Measurements from ENCODE around the gene TPGS1.
A peak's percentile ranks its signal among the peaks of the same experiment; 100 is the strongest.

Gene TPGS1, protein sequence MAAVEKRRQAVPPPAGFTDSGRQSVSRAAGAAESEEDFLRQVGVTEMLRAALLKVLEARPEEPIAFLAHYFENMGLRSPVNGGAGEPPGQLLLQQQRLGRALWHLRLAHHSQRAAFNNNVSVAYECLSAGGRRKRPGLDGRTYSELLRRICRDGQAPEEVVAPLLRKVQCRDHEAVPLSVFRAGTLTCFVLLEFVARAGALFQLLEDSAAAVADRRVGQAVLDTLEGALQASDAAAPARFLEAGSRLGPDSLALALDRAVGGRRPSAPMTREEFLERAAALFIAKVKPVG

DNA sequence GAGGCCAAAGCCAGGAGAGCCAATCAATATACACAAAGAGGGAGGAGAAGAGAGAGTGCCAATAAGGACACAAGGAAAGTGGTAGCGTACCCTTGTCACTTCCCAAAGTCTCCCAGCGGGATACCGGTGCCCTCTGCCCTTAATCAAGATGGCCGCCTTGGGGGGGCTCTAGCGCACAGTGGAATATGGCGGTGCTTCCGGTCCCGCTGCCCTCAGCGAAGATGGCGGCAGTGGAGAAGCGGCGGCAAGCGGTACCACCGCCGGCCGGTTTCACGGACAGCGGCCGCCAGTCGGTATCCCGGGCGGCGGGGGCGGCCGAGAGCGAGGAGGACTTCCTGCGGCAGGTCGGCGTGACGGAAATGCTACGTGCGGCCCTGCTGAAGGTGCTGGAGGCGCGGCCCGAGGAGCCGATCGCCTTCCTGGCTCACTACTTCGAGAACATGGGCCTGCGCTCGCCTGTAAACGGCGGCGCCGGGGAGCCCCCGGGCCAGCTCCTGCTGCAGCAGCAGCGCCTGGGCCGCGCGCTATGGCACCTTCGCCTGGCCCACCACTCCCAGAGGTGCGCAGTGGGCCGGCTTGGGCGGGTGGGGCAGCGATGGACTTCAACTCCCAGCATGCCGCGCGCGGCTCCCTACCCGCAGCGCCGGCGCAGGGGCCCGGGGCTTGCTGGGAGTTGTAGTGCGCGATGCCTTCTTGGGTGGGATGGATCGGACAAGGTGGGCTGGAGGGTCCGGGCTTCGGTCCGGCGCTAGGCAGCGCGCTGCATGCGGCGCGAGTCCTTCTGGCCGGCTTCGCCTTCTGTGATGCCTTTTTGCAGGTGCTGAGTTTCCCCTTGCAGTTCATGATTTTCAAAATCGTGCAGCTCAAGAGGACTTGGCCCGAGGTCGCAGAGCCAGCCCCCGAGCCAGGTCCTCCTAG, at the start of gene TPGS1:
TPGS1 (plus strand) TSS at position 212 of the 918 bp plus-strand sequence; CDS start at position 222, 10 bp downstream.
- H3K9ac ChIP-seq (ENCODE audit: low read length) = peak within 1 kb of the TSS; percentile 99
- peak; percentile 90 for DNase-seq (ENCODE audit: low read depth)
- H3K36me3 ChIP-seq (ENCODE audit: control insufficient read depth, insufficient read depth, low read length, severe bottlenecking) = peaks cover 6% of the 10 kb centered on the region
- peak within 1 kb of the TSS; percentile 90 for H3K4me3 ChIP-seq (ENCODE audit: low read length)
- H3K9me3 ChIP-seq (ENCODE audit: control insufficient read depth, low read length) = no peaks in the 10 kb centered on the region
- no peaks in the 10 kb centered on the region for H3K27me3 ChIP-seq (replicated peaks; ENCODE audit: control insufficient read depth, insufficient read depth, low read length)
- peaks cover 24% of the 10 kb centered on the region for H3K4me1 ChIP-seq (ENCODE audit: control insufficient read depth, insufficient read depth, low read length)

DNA sequence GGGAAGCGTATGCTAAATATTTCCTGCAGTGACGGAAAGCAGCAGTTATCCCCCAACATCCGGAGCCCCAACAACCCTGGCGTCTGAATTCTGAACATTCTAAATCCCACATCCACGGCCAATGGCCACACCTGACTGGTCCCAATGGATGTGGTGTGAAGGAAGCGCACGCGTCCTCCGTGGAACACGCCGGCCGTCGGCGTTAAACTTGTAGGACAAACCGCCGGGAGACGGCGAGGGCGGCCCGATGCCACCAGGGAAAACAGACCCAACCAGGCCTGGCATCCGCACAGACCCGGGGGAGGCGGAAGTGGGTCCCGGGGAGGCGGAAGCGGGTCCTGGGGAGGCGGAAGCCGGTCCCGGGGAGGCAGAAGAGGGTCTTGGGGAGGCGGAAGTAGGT, 49.7 kb upstream of the TPGS1 start:
- no peak overlapping the region for H3K4me3 ChIP-seq (ENCODE audit: low read length)
- H3K9ac ChIP-seq (ENCODE audit: low read length) = no peak overlapping the region
- no peak for DNase-seq (ENCODE audit: low read depth)
- no peaks in the 10 kb centered on the region for H3K9me3 ChIP-seq (ENCODE audit: control insufficient read depth, low read length)
- H3K36me3 ChIP-seq (ENCODE audit: control insufficient read depth, insufficient read depth, low read length, severe bottlenecking) = no peaks in the 10 kb centered on the region
- H3K4me1 ChIP-seq (ENCODE audit: control insufficient read depth, insufficient read depth, low read length) = no peaks in the 10 kb centered on the region
- H3K27me3 ChIP-seq (replicated peaks; ENCODE audit: control insufficient read depth, insufficient read depth, low read length) = peaks cover 7% of the 10 kb centered on the region

DNA sequence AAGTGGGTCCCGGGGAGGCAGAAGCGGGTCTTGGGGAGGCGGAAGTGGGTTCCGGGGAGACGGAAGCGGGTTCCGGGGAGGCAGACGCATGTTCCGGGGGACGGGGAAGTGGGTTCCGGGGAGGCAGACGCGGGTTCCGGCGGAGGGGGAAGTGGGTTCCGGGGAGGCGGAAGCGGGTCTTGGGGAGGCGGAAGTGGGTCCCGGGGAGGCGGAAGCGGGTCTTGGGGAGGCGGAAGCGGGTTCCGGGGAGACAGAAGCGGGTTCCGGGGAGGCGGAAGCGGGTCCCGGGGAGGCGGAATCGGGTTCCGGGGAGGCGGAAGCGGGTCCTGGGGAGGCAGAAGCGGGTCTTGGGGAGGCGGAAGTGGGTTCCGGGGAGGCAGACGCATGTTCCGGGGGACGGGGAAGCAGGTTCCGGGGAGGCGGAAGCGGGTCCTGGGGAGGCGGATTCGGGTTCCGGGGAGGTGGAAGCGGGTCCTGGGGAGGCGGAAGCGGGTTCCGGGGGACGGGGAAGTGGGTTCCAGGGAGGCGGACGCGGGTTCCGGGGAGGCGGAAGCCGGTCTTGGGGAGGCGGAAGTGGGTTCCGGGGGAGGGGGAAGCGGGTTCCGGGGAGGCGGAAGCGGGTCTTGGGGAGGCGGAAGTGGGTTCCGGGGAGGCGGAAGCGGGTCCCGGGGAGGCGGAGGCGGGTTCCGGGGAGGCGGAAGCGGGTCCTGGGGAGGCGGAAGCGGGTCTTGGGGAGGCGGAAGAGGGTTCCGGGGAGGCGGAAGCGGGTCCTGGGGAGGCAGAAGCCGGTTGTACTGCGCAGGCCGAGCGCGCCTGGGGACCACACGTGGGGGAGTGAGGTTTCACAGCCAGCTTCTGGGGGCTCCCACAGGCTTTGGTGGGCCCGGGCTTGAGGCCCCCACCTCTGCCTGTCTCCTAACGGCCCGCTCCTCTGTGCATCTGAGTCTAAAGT, 48.9 kb upstream of the TPGS1 start:
- no peaks in the 10 kb centered on the region for H3K9me3 ChIP-seq (ENCODE audit: control insufficient read depth, low read length)
- no peak overlapping the region for H3K4me3 ChIP-seq (ENCODE audit: low read length)
- DNase-seq (ENCODE audit: low read depth) = no peak
- peaks cover 7% of the 10 kb centered on the region for H3K27me3 ChIP-seq (replicated peaks; ENCODE audit: control insufficient read depth, insufficient read depth, low read length)
- no peak overlapping the region for H3K9ac ChIP-seq (ENCODE audit: low read length)
- H3K4me1 ChIP-seq (ENCODE audit: control insufficient read depth, insufficient read depth, low read length) = no peaks in the 10 kb centered on the region
- H3K36me3 ChIP-seq (ENCODE audit: control insufficient read depth, insufficient read depth, low read length, severe bottlenecking) = no peaks in the 10 kb centered on the region

DNA sequence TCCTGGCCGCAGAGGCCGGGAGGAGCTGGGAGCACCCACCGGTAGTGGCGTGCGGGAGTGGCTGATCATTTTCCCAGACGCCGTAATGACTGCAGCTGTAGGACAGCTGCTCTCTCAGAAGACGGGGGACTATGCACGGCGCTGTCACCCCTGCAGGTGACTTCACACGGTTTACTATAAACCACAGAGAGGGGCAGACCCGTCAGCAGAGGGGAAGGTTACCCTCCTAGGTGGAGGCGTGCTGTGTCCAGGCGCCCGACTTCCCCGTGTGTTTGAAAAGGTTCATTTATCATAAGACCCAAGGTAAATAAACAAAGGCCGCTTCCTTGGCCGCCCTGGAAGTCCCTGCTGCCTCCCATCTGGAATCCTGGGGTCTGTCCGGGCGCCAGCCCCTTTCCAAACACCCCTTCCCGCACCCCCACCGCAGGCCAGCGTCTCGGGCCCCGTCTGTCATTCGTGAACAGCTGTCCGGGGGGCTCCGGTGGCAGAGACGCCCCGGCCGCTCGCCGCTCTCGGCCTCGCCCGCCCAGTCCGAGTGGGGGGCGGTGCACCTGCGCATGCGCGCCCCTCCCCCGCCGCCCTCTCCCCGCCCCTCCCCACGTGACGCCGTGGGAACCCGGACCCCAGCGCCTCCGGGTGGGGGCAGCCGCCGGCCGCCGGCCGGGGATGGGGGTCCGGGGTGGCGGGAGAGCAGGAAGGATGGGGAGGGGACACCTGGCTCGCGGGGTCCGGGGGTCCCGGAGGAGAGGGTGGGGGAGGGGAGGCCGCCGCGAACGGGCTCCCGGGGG, 47.4 kb upstream of the TPGS1 start:
- Histone ChIP-seq H3K36me3 (ENCODE audit: control insufficient read depth, insufficient read depth, low read length, severe bottlenecking) (no peaks in the 10 kb centered on the region), H3K9me3 (ENCODE audit: control insufficient read depth, low read length) (no peaks in the 10 kb centered on the region), H3K9ac (ENCODE audit: low read length) (peak overlapping the region; percentile 75), H3K4me1 (ENCODE audit: control insufficient read depth, insufficient read depth, low read length) (no peaks in the 10 kb centered on the region), H3K27me3 (replicated peaks; ENCODE audit: control insufficient read depth, insufficient read depth, low read length) (peaks cover 7% of the 10 kb centered on the region), H3K4me3 (ENCODE audit: low read length) (peak overlapping the region; percentile 76)
- peak; percentile 55 for DNase-seq (ENCODE audit: low read depth)

DNA sequence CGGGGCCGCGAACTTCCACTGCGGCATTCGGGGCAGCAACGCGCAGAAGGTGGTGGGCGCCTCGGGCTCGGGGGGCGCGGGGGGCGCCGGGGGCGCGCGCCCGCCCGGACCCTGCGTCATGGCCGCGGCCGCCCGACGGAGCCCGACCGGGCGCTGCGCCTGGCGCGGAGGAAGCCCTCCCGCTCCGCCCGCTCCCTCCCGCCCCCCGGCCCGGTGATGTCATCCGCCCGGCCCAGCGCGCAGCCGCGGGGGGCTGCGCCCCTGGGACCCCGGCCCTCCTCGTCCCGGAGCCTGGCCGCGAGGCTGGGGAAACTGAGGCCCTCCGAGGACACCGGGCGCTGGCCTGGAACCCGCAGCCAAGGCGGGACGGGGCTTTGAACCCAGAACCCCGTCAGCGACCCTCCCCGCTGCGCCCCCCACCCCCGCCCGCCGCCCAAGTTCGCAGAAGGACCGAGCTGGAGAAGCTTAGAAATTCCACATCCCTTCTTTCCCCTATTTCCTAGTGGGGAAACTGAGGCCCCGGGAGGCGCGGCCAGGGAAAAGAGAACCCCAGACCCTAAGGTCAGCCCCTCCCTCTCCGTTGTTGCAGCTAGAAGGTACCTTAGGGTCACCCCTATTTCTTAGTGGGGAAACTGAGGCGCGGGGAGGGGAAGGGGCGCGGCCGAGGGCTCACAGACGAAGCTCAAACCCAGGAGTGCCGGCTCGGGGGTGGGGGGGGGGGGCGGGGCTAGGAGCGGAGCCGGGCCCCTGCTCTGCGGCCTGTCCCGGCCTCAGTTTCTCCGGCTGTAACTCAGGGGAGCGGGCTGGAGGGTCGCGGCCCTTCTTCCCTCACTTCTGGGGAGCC, 46.2 kb upstream of the TPGS1 start, which contains the start of gene SHC2:
SHC2 (minus strand) TSS at position 157 of the 844 bp plus-strand sequence; CDS start at position 120, 37 bp downstream.
- peaks cover 7% of the 10 kb centered on the region for H3K27me3 ChIP-seq (replicated peaks; ENCODE audit: control insufficient read depth, insufficient read depth, low read length)
- peak; percentile 20 for DNase-seq (ENCODE audit: low read depth)
- no peaks in the 10 kb centered on the region for H3K4me1 ChIP-seq (ENCODE audit: control insufficient read depth, insufficient read depth, low read length)
- H3K36me3 ChIP-seq (ENCODE audit: control insufficient read depth, insufficient read depth, low read length, severe bottlenecking) = no peaks in the 10 kb centered on the region
- peak within 1 kb of the TSS; percentile 76 for H3K4me3 ChIP-seq (ENCODE audit: low read length)
- no peaks in the 10 kb centered on the region for H3K9me3 ChIP-seq (ENCODE audit: control insufficient read depth, low read length)
- H3K9ac ChIP-seq (ENCODE audit: low read length) = peak within 1 kb of the TSS; percentile 75

DNA sequence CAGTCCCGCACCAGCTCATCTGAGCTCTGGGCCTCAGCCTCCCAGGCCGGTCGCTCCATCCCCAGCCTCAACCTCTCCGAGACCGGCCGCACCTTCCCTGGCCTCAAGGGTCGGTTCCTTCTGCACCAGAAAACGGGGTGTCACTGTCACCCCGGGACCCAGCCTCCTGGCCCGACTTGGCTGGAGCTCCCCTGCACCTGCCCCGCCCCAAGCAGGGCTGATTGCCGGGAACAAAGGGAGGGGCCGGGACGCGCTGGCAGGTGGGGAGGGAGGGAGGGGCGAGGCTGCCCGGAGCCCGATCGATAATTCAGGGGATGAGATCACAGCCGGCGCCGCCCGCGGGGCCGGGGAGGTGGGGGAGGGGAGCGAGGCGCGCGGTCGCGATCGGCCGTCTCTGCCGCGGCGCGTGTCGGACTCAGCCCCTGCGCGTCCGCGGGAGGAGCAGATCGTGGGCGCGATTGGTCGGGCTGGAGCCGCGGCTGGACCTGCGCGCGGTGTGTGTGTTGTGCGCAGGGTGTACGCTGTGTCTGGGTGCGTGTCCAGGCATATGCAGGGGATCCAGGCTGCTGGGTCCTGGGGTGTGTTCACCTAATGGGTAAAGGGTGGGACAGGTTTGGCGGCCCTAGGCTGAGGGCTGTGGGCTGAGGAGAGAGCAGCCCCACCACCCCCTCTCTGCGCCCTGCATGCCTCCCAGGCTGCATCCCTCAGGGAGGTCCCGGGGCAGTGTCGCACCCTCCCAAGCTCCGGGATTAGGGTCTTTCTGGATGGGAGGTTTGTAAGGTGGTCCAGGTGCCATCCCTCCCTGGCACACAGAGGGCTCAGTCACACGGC, 45.4 kb upstream of the TPGS1 start:
- no peak overlapping the region for H3K4me3 ChIP-seq (ENCODE audit: low read length)

DNA sequence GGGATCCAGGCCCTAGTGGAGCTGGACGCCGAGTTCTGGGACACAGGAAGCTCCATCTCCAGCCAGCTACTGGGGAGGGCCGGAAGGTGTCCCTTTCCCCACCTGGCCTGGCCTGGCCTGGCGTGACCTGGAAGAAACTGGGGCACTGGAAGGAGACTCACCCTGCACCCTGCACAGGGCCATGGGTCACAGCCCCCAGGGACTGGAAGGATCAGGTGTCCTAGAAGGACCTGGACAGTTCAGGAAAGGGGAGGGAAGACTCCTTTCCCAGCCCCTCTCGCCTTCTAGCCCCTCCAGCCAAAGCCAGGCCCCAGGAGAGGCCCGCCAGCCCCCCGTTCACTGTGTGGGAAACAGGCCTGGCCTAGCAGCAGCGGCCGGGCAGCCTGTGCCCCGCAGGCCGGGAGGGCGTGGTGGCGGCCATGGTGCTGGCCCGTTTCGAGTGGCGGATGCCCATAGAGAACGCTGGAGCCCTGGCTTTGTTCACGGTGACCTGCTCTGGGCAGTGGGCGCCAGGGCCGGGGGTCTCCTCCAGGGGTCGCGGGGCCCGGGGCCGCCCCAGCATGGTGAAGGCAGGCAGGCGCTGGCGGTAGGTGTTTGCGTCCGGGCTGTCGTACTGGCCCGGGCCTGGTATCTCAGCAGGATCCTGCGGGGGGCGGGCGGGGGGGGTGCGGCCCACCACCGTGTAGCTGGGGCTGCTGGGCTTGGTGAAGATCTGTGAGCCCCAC, 43.7 kb upstream of the TPGS1 start:
- no peak for DNase-seq (ENCODE audit: low read depth)

More for the DNA sequence above, 45.4 kb upstream of the TPGS1 start:
- H3K4me1 ChIP-seq (ENCODE audit: control insufficient read depth, insufficient read depth, low read length) = no peaks in the 10 kb centered on the region
- H3K9me3 ChIP-seq (ENCODE audit: control insufficient read depth, low read length) = no peaks in the 10 kb centered on the region
- no peaks in the 10 kb centered on the region for H3K36me3 ChIP-seq (ENCODE audit: control insufficient read depth, insufficient read depth, low read length, severe bottlenecking)
- no peak overlapping the region for H3K9ac ChIP-seq (ENCODE audit: low read length)
- DNase-seq (ENCODE audit: low read depth) = peak; percentile 25
- H3K27me3 ChIP-seq (replicated peaks; ENCODE audit: control insufficient read depth, insufficient read depth, low read length) = peaks cover 7% of the 10 kb centered on the region

DNA sequence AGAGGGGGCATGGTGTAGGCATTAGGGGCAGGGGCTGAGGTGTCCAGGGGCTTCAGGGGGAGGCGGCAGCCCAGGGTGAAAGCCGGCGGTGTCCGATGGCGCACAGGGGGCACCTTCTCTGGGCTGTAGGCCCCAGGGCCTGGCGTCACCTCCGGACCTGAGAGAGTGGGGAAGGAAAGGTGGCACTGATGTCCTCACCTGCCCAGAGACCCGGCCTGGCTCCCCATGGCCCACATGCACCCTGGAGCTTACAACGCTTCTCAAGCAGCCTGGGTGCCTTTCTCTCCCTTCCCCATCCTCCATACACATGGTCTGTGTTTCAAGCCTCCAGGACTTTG, 43.1 kb upstream of the TPGS1 start:
- no peak overlapping the region for H3K4me3 ChIP-seq (ENCODE audit: low read length)
- H3K4me1 ChIP-seq (ENCODE audit: control insufficient read depth, insufficient read depth, low read length) = no peaks in the 10 kb centered on the region
- H3K9ac ChIP-seq (ENCODE audit: low read length) = no peak overlapping the region
- H3K36me3 ChIP-seq (ENCODE audit: control insufficient read depth, insufficient read depth, low read length, severe bottlenecking) = no peaks in the 10 kb centered on the region
- H3K9me3 ChIP-seq (ENCODE audit: control insufficient read depth, low read length) = no peaks in the 10 kb centered on the region
- peaks cover 7% of the 10 kb centered on the region for H3K27me3 ChIP-seq (replicated peaks; ENCODE audit: control insufficient read depth, insufficient read depth, low read length)
- no peak for DNase-seq (ENCODE audit: low read depth)

More for the DNA sequence above, 43.7 kb upstream of the TPGS1 start:
- H3K4me3 ChIP-seq (ENCODE audit: low read length) = no peak overlapping the region
- H3K36me3 ChIP-seq (ENCODE audit: control insufficient read depth, insufficient read depth, low read length, severe bottlenecking) = no peaks in the 10 kb centered on the region
- H3K9me3 ChIP-seq (ENCODE audit: control insufficient read depth, low read length) = no peaks in the 10 kb centered on the region
- H3K9ac ChIP-seq (ENCODE audit: low read length) = no peak overlapping the region
- no peaks in the 10 kb centered on the region for H3K4me1 ChIP-seq (ENCODE audit: control insufficient read depth, insufficient read depth, low read length)
- H3K27me3 ChIP-seq (replicated peaks; ENCODE audit: control insufficient read depth, insufficient read depth, low read length) = peaks cover 7% of the 10 kb centered on the region
